ENCODE results near the gene VWA3B.

VWA3B gene

DNA sequence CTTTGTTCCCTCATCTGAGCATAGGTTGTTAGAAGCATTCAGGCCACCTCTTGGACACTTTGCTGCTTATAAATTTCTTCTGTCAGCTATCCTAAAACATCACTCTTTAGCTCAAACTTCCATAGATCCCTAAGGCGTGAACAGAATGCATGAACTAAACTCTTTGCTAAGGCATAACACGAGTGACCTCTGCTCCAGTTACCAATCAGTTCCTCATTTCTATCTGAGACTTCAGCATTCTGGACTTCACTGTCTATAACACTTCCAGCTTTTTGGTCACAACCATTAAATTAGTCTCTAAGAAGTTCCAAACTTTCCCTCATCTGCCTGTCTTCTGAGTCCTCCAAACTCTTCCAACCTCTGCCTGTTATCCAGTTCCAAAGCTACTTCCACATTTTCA lies 8.3 kb upstream of the VWA3B start:
- Histone ChIP-seq H3K9ac (ENCODE audit: insufficient read length) (no peak overlapping the region), H3K27ac (no peak overlapping the region), H3K36me3 (ENCODE audit: insufficient read depth, low read length) (no peaks in the 10 kb centered on the region), H3K4me3 (no peak overlapping the region), H3K9me3 (ENCODE audit: low read depth, low read length) (no peaks in the 10 kb centered on the region)
- DNase-seq (ENCODE audit: low read depth, low spot score) = no peak
- TF ChIP-seq FOXP2 (optimal IDR thresholded peaks at IDR 0.05; ENCODE audit: control extremely low read depth, extremely low read length, insufficient read depth) (no peak), EZH2 (IDR thresholded peaks at IDR 0.05) (no peak), POLR2AphosphoS5 (IDR thresholded peaks at IDR 0.05; ENCODE audit: borderline replicate concordance, low read depth, low read length) (no peak)

DNA sequence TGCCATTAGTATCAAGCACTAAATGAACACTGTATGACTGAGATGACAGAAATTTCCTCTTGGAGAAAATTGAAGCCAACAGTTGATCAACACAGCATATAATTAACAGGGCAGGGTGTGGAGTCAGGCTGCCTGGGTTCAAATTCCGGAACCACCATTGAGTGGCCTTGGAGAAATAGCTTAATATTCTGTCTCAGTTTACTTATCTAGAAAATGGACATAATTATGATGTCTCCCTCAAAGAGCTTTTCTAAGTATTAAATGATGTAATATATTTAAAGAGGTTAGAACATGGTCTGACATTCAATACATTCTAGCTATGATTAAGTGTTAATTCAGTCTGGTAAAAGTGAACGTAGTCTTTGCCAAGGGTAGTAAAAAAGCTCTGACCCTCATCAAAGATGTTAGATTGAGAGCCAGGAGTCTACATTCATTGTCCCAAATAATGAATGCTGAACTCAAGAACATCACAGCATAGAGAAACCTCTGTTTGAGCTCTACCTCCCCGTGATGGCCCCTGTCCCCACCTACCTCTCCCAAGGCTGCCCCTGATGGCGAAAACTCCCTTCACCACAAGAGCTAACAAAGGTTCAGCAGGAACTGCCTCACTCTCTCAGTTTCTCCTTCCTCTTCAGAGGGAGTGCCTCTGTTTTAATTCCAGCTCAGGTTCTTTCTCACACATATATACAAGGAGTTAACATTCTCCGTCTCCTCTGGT lies 2.7 kb upstream of the VWA3B start:
- no peak overlapping the region for H3K4me3 ChIP-seq
- no peaks in the 10 kb centered on the region for H3K9me3 ChIP-seq (ENCODE audit: low read depth, low read length)
- TF ChIP-seq EZH2 (IDR thresholded peaks at IDR 0.05) (no peak), FOXP2 (optimal IDR thresholded peaks at IDR 0.05; ENCODE audit: control extremely low read depth, extremely low read length, insufficient read depth) (no peak), POLR2AphosphoS5 (IDR thresholded peaks at IDR 0.05; ENCODE audit: borderline replicate concordance, low read depth, low read length) (no peak)
- H3K27ac ChIP-seq = no peak overlapping the region
- no peak overlapping the region for H3K9ac ChIP-seq (ENCODE audit: insufficient read length)
- no peak for DNase-seq (ENCODE audit: low read depth, low spot score)
- H3K36me3 ChIP-seq (ENCODE audit: insufficient read depth, low read length) = no peaks in the 10 kb centered on the region

DNA sequence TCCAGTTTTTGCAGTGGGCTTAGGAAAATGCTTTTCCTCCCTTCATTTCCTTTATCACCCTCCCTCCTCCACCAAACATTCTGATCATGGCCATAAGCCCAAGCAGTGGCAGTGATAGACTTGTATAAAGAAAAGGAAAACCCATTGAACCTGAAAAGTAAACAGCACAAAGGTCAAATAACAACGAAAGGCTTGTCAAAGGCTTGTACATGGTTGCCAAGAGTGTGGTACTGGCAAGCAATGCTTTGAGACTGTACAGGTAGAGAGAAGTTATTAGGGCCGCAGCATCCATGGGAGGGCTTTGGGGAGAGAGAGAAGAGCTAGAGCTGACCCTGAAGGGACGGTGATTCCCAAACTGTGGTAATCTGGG lies 2.1 kb upstream of the VWA3B start:
- H3K9me3 ChIP-seq (ENCODE audit: low read depth, low read length) = no peaks in the 10 kb centered on the region
- no peak overlapping the region for H3K9ac ChIP-seq (ENCODE audit: insufficient read length)
- H3K36me3 ChIP-seq (ENCODE audit: insufficient read depth, low read length) = no peaks in the 10 kb centered on the region
- no peak overlapping the region for H3K27ac ChIP-seq
- TF ChIP-seq EZH2 (IDR thresholded peaks at IDR 0.05) (no peak), POLR2AphosphoS5 (IDR thresholded peaks at IDR 0.05; ENCODE audit: borderline replicate concordance, low read depth, low read length) (no peak), FOXP2 (optimal IDR thresholded peaks at IDR 0.05; ENCODE audit: control extremely low read depth, extremely low read length, insufficient read depth) (no peak)
- H3K4me3 ChIP-seq = no peak overlapping the region
- DNase-seq (ENCODE audit: low read depth, low spot score) = no peak

DNA sequence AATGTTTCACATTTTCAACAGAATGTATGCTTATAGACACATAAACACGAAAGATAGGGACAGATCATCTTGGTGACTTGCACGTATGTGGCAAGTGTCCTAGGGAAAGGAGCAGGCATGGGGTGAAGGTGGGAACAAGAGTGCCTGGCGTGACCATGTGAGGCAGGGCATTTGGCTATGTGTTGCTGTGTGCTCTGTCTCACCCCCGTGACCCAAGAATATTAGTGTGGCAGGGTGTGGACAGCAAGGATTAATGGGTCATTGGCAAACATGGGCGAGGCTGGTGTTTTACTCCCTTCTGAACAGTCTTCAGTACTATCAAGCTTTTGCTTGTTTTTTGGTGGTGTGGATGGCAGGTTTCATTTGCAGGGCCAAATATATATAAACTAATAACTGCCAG lies 1.3 kb upstream of the VWA3B start:
- Histone ChIP-seq H3K4me3 (no peak overlapping the region), H3K9ac (ENCODE audit: insufficient read length) (no peak overlapping the region), H3K27ac (no peak overlapping the region), H3K9me3 (ENCODE audit: low read depth, low read length) (no peaks in the 10 kb centered on the region), H3K36me3 (ENCODE audit: insufficient read depth, low read length) (no peaks in the 10 kb centered on the region)
- TF ChIP-seq POLR2AphosphoS5 (IDR thresholded peaks at IDR 0.05; ENCODE audit: borderline replicate concordance, low read depth, low read length) = no peak
- TF ChIP-seq FOXP2 (optimal IDR thresholded peaks at IDR 0.05; ENCODE audit: control extremely low read depth, extremely low read length, insufficient read depth) = no peak
- no peak for TF ChIP-seq EZH2 (IDR thresholded peaks at IDR 0.05)
- DNase-seq (ENCODE audit: low read depth, low spot score) = no peak

DNA sequence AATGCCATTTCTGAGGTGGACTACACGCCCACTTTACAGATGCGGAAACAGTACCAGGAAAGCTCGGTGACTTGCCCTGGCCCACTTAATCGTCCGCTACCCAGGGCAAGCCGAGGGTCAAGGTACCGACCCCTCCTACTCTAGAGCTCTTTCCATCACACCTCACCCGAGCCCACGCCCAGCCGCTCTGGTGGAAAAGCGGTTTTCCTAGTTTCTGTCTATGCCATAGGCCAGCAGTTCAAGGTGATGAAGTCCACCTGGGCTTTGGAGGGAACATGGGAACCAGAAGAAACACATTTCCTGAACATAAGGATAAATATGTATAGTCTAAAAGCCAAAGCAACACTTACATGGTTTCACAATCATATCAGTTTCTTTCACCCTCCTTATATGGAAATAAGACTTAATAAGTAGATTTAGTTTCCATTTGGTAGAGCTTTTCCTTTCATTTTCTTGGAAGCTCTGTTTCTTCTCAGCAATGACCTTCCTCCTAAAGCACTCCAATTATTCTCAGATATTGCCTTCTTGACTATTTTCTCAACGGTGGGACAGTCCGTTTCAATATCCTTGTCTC lies 567 bp downstream of the VWA3B start:
- no peak for DNase-seq (ENCODE audit: low read depth, low spot score)
- H3K4me3 ChIP-seq = no peak overlapping the region
- no peak overlapping the region for H3K9ac ChIP-seq (ENCODE audit: insufficient read length)
- H3K27ac ChIP-seq = no peak overlapping the region
- TF ChIP-seq POLR2AphosphoS5 (IDR thresholded peaks at IDR 0.05; ENCODE audit: borderline replicate concordance, low read depth, low read length) (no peak), FOXP2 (optimal IDR thresholded peaks at IDR 0.05; ENCODE audit: control extremely low read depth, extremely low read length, insufficient read depth) (no peak), EZH2 (IDR thresholded peaks at IDR 0.05) (peak; percentile 2)
- no peaks in the 10 kb centered on the region for H3K36me3 ChIP-seq (ENCODE audit: insufficient read depth, low read length)
- H3K9me3 ChIP-seq (ENCODE audit: low read depth, low read length) = no peaks in the 10 kb centered on the region

DNA sequence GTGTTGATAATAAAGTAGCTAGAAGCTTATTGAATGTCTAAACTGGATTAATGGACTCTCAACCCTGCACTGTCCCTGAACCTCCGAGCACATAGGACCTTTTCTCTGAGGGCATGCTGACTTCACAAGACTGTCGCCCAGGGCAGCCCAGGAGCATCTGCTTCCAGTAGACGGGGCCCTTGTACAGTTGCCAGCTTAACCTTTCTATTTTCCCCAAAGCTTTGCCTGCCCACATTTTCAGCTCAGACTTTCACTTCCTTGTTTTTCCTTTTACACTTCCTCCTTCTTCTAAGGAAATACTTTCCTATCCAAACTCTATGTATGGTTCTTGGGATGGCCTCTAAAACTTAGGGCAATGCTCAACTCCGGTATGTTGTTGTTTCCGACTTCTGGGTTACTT lies 1.3 kb downstream of the VWA3B start:
- Histone ChIP-seq H3K9ac (ENCODE audit: insufficient read length) (no peak overlapping the region), H3K4me3 (no peak overlapping the region), H3K9me3 (ENCODE audit: low read depth, low read length) (no peaks in the 10 kb centered on the region), H3K27ac (no peak overlapping the region), H3K36me3 (ENCODE audit: insufficient read depth, low read length) (no peaks in the 10 kb centered on the region)
- TF ChIP-seq FOXP2 (optimal IDR thresholded peaks at IDR 0.05; ENCODE audit: control extremely low read depth, extremely low read length, insufficient read depth) = no peak
- TF ChIP-seq EZH2 (IDR thresholded peaks at IDR 0.05) = no peak
- no peak for TF ChIP-seq POLR2AphosphoS5 (IDR thresholded peaks at IDR 0.05; ENCODE audit: borderline replicate concordance, low read depth, low read length)
- DNase-seq (ENCODE audit: low read depth, low spot score) = no peak

DNA sequence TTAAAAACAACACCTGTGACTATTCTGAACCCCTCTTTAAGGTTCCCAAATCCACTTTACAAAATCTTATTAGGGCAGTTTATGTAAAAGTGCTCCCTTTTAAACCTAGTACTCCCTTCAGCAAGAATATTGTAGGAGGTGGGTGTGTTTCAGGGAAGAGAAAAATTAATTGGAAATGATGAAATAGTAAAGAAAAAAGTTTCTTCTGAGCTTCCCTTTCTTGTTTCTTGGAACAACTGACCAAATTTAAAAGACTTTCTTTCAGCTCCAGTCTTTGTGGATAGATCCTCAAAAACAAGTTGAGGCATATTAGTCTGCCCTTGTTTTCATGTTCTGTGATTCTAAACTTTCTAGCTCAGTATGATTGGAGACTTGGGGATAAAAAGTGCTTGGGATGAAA lies 3.0 kb downstream of the VWA3B start:
- Histone ChIP-seq H3K36me3 (ENCODE audit: insufficient read depth, low read length) (no peaks in the 10 kb centered on the region), H3K9ac (ENCODE audit: insufficient read length) (no peak overlapping the region), H3K27ac (no peak overlapping the region), H3K4me3 (no peak overlapping the region), H3K9me3 (ENCODE audit: low read depth, low read length) (no peaks in the 10 kb centered on the region)
- no peak for TF ChIP-seq EZH2 (IDR thresholded peaks at IDR 0.05)
- no peak for TF ChIP-seq POLR2AphosphoS5 (IDR thresholded peaks at IDR 0.05; ENCODE audit: borderline replicate concordance, low read depth, low read length)
- no peak for TF ChIP-seq FOXP2 (optimal IDR thresholded peaks at IDR 0.05; ENCODE audit: control extremely low read depth, extremely low read length, insufficient read depth)
- DNase-seq (ENCODE audit: low read depth, low spot score) = no peak

DNA sequence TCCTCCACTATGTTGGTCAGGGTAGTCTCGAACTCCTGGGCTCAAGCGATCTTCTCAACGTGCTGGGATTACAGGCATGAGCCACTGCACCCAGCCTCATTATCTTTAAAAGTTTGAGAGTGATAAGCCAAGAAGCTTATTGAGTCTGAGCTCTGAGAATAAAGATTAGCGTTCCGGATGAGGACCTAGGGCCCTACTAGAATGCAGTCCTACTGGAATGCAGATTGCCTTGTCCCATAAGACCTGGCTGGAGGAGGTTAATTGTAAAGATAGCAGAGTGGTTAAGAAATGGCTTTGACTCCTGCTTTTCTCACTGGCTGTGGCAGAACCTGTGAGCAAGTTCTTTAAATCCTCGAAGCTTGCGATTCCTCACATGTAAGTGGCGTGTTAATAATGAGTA lies 4.0 kb downstream of the VWA3B start:
- no peak for DNase-seq (ENCODE audit: low read depth, low spot score)
- Histone ChIP-seq H3K36me3 (ENCODE audit: insufficient read depth, low read length) (no peaks in the 10 kb centered on the region), H3K9me3 (ENCODE audit: low read depth, low read length) (no peaks in the 10 kb centered on the region), H3K9ac (ENCODE audit: insufficient read length) (no peak overlapping the region), H3K4me3 (no peak overlapping the region), H3K27ac (no peak overlapping the region)
- no peak for TF ChIP-seq EZH2 (IDR thresholded peaks at IDR 0.05)
- no peak for TF ChIP-seq FOXP2 (optimal IDR thresholded peaks at IDR 0.05; ENCODE audit: control extremely low read depth, extremely low read length, insufficient read depth)
- TF ChIP-seq POLR2AphosphoS5 (IDR thresholded peaks at IDR 0.05; ENCODE audit: borderline replicate concordance, low read depth, low read length) = no peak
